Spleen (tissue), 7 donors: Measurements from ENCODE around the gene BANF2.

Experiments
- POLR2A ChIP-seq, 3 donors: fragments of 450-650 bp; IDR thresholded peaks; one replicate each; pipeline ENCODE4 v1.5.1; 2017; ENCODE audit warnings: antibody characterized with exemption in 3 of 3, mild to moderate bottlenecking in 1 of 3
- POLR2AphosphoS5 ChIP-seq, 3 donors: sonication (generic); formaldehyde crosslinking; IDR thresholded peaks; one replicate each; pipeline ENCODE4 v1.5.1; 2017; ENCODE audit warnings: antibody characterized with exemption in 3 of 3
- TF ChIP-seq, protein P1 (sequence below), 11 experiments: fragments of 200-600 bp in 7 of 11; fragments of 450-650 bp in 4 of 11; sonication (generic) in 4 of 11; IDR thresholded peaks in 8 of 11; conservative IDR thresholded peaks in 3 of 11; 1 replicate in 7 of 11; 2 replicates in 4 of 11; pipeline versions ENCODE4 v1.4.0 to v1.8.0; 2016 to 2021; ENCODE audit warnings: antibody characterized with exemption in 11 of 11, inconsistent platforms in 4 of 11, mild to moderate bottlenecking in 1 of 11
- donor health status: DM: no; HTN: no; CAD: no; lungs with moderate emphysema.
- donor health status: DM: no; HTN: no; CAD: no.
- donor health status: DM: no; HTN: no; CAD: no.

DNA sequence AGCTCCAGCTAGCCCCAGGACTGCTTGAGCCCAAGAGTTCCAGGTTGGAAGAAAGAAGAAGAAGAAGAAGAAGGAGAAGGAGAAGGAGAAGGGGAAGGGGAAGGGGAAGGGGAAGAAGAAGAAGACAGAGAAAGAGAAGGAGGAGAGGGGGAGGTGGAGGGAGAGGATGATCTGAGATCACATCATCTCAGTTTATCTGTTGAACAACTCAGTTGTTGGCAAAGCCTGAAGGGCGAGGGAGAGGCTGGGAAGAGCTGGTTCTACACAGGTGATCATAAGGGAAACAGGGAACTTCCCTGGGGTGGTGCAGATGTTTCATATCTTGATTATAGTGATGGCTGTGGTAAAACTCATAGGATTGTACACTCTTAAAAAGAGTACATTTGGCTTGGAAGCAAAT is 14.6 kb upstream of the BANF2 start:
- TF ChIP-seq POLR2A (IDR thresholded peaks at IDR 0.05) (no peak), POLR2AphosphoS5 (IDR thresholded peaks at IDR 0.05) (no peak)
- TF ChIP-seq, protein P1, sequence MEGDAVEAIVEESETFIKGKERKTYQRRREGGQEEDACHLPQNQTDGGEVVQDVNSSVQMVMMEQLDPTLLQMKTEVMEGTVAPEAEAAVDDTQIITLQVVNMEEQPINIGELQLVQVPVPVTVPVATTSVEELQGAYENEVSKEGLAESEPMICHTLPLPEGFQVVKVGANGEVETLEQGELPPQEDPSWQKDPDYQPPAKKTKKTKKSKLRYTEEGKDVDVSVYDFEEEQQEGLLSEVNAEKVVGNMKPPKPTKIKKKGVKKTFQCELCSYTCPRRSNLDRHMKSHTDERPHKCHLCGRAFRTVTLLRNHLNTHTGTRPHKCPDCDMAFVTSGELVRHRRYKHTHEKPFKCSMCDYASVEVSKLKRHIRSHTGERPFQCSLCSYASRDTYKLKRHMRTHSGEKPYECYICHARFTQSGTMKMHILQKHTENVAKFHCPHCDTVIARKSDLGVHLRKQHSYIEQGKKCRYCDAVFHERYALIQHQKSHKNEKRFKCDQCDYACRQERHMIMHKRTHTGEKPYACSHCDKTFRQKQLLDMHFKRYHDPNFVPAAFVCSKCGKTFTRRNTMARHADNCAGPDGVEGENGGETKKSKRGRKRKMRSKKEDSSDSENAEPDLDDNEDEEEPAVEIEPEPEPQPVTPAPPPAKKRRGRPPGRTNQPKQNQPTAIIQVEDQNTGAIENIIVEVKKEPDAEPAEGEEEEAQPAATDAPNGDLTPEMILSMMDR (IDR thresholded peaks at IDR 0.05 in 8 of 11, conservative IDR thresholded peaks at IDR 0.05 in 3 of 11) = no peak
